Measurements from ENCODE around the gene IGF1. TPM values are rescaled to one million over a fixed set of nuclear protein-coding genes. Genes with fewer than 3 reads are reported as not detected.

Gene IGF1
- under 0.01 and 0.64 TPM in 2 replicates for total RNA-seq

DNA sequence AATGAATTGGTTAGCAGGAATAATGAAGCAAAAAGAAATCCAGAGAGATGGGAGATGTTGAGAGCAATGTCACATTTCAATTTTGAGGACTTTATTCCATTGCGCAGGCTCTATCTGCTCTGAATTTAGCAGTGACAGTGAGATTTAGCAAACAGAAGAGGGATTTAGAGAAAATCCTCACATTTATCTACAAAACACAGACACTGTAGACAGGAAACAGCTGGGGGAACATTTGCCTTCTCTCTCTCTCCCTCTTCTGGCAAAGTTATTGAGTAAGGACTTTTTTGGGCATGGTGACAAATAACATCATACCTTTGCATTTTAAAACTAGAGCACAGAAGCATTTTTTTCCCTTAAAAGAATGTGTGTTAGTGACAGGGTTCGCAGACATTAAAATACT is at the start of gene IGF1:
IGF1 (minus strand) TSS at position 158 of the 400 bp plus-strand sequence. CDS start 182 bp downstream, outside the sequence.
- DNase-seq (ENCODE audit: low read depth), result peak; percentile 82
- H3K4me3 ChIP-seq (ENCODE audit: low read depth, low read length), result peak within 1 kb of the TSS; percentile 39

DNA sequence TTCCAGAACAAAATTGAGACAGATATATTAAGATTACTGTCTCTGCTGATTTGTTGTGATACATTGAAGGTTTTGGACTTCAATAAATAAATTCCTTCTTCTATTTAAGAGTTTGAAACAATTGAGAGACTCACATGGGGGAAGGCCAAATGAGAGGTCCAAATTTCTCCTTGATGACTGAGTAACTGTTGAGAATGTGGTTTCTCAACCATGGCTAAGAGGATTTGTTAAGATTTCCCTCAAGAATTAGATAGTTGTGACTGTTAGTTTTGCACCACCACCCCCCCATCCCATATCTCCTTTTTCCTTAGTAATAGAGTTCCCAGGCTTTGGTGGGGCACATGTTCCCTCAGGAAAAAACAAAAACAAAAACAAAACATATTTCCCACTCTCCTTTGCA is 47.7 kb upstream of the IGF1 start:
- TF ChIP-seq, protein P1, sequence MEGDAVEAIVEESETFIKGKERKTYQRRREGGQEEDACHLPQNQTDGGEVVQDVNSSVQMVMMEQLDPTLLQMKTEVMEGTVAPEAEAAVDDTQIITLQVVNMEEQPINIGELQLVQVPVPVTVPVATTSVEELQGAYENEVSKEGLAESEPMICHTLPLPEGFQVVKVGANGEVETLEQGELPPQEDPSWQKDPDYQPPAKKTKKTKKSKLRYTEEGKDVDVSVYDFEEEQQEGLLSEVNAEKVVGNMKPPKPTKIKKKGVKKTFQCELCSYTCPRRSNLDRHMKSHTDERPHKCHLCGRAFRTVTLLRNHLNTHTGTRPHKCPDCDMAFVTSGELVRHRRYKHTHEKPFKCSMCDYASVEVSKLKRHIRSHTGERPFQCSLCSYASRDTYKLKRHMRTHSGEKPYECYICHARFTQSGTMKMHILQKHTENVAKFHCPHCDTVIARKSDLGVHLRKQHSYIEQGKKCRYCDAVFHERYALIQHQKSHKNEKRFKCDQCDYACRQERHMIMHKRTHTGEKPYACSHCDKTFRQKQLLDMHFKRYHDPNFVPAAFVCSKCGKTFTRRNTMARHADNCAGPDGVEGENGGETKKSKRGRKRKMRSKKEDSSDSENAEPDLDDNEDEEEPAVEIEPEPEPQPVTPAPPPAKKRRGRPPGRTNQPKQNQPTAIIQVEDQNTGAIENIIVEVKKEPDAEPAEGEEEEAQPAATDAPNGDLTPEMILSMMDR (IDR thresholded peaks at IDR 0.05; ENCODE audit: insufficient read depth, low read depth, low read length), result no peak
- no peak overlapping the region for H3K4me3 ChIP-seq (ENCODE audit: low read depth, low read length)
- DNase-seq (ENCODE audit: low read depth), result no peak

More for the DNA sequence above, at the start of gene IGF1:
- TF ChIP-seq, protein P1 (IDR thresholded peaks at IDR 0.05; ENCODE audit: insufficient read depth, low read depth, low read length), result peak; percentile 38

DNA sequence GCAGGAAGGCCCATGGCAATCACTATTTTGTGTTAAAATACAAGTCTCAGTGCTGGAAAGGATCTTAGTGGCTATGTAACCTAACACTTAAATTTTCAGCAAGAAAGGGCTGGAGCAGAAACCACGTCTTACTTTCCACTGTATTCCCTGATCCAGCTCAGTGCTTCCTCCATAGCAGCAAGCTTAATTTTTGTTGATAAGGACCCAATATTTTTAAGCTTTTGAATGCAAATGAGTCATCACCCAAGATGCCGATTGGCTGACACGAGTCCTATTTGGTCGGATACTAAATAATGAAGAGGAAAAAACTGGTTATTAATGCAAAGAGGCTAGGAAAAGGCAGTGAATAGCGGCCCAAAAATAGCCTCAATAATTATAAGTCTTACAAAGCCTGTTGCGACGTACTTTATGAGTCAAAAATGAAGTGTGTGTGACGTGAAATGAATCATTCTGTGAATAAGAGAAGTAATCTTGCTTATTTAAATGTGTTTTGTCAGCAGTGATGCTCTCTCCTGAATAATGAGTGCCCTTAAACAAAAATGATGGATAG is 46.9 kb upstream of the IGF1 start:
- TF ChIP-seq, protein P1 (IDR thresholded peaks at IDR 0.05; ENCODE audit: insufficient read depth, low read depth, low read length), result no peak
- DNase-seq (ENCODE audit: low read depth), result peak; percentile 40
- no peak overlapping the region for H3K4me3 ChIP-seq (ENCODE audit: low read depth, low read length)

DNA sequence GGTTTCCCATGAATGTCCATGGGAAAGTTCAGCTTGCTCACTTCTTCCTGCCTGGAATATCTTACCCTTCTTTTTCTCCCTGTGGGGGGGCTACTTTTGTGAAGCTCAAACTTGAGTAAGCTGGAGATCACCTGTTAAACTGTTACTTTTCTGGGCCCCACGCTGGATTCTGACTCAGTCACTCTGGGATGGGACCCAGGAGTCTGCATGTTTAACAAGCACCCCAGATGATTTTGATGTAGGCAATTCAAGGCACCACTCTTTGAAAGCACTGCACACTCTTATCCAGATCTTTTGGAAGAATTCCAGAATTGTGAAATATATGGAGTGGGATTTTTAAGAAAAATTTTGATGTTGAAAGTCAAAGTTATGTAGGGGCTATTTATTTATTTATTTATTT is 46.3 kb upstream of the IGF1 start:
- DNase-seq (ENCODE audit: low read depth), result peak; percentile 54
- H3K4me3 ChIP-seq (ENCODE audit: low read depth, low read length), result no peak overlapping the region
- TF ChIP-seq, protein P1 (IDR thresholded peaks at IDR 0.05; ENCODE audit: insufficient read depth, low read depth, low read length), result no peak

DNA sequence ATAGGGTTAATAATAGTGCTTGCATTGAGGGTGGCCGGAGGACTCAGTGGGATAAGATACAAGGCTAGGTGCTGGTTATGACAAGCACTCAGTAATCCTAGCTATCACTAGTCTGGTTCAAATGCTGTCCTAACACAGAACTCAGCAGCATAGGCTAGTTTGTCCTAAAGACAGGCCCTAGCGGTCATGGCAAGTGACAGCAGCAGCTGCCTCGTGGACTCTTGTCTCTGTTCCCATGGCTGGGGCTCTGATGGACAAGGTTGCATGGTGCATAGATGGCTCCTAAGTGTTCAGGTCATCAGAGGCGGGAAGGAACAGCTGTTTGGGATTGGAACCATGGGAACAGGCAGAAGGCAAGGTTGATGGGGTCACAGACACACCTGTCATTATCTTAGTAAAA is 42.4 kb upstream of the IGF1 start:
- no peak for DNase-seq (ENCODE audit: low read depth)

DNA sequence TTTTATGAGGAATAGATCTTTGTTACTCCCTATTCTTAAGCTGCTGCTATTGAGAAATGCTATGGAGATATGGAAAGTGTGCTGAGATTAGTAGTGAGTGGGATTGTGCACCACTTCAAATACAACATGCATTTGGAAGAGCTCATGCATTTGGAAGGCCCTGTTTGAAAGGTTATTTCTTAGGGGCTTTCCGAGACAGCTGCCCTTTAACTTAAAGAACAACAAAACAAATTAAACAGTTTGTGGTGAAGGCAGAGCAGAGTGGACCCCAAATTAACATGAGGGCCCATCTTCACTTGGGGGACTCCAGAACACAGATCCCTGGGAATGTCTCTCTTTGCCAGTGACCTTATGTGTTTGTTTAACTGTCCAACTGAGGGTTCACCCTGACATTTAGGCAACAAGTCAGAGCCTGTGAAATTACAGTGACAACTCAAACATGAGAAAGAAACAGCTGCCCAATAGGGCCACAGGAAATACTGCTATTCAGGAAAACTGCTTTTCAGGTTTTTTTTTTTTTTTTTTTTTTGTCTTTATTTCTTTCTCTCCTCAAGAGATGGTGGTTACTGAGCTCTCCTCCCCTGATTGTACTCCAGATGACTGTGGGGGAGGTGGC is 41.4 kb upstream of the IGF1 start:
- H3K4me3 ChIP-seq (ENCODE audit: low read depth, low read length), result no peak overlapping the region
- TF ChIP-seq, protein P1 (IDR thresholded peaks at IDR 0.05; ENCODE audit: insufficient read depth, low read depth, low read length), result no peak
- DNase-seq (ENCODE audit: low read depth), result no peak

More for the DNA sequence above, 42.4 kb upstream of the IGF1 start:
- TF ChIP-seq, protein P1 (IDR thresholded peaks at IDR 0.05; ENCODE audit: insufficient read depth, low read depth, low read length), result no peak
- no peak overlapping the region for H3K4me3 ChIP-seq (ENCODE audit: low read depth, low read length)

Measured in fibroblast of villous mesenchyme (primary cell).